Measurements from ENCODE around the gene C6orf136. TPM values are rescaled to one million over a fixed set of nuclear protein-coding genes. Genes with fewer than 3 reads are reported as not detected.

The C6orf136 gene
- total RNA-seq, 1 experiment from 2014 or later: 30.8 TPM

DNA sequence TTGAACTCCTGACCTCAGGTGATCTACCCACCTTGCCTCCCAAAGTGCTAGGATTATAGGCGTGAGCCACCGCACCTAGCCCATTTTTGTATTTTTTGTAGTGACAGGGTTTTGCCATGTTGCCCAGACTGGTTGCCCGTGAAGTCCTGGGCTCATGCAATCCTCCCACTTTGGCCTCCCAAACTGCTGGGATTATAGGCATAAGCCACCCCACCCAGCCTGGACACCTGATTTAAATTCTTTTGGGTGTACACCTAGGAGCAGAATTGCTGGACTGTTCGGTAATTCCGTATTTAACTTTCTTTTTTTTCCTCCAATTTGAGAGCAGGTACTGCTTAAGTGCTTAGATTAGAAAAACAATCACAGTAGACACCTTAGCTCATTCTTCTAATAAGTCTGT is 49.5 kb downstream of the C6orf136 start:
- H3K4me1 ChIP-seq (ENCODE audit: control insufficient read depth, insufficient read depth, low read length): peaks cover 7% of the 10 kb centered on the region; the same call in 1 of the 2 replicates

DNA sequence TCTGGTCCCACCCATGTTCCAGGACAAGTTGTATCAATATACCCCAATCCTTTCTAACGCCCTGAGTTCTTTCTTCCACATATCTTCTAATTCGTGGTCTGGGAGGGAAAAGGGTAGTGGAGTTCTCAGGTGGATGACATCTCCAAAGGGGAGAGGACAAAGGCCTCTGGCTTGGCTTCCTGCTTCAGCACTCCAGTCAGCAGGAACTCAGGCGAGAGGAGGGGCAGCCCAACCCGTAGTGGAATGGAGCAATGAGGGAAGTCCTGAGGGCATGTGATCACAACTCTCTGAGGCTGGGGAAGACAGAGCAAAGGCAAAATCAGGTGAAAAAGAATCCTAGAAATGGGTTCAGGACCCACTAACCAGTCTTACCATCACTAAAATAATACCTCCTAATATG is 53.4 kb downstream of the C6orf136 start:
- no peak overlapping the region for H3K4me3 ChIP-seq (ENCODE audit: low read depth in 2 of 2, low read length in 2 of 2)
- H3K27ac ChIP-seq (ENCODE audit: low read length): no peak overlapping the region
- CTCF ChIA-PET: interaction anchor here (0.9 kb wide), 1 partner anchor 21 kb away, joined by 4 read pairs; no protein-coding TSS in a partner anchor
- H3K36me3 ChIP-seq (ENCODE audit: control insufficient read depth, insufficient read depth, low read length): no peaks in the 10 kb centered on the region
- H3K9me3 ChIP-seq (ENCODE audit: control insufficient read depth, insufficient read depth, low read depth, low read length): no peaks in the 10 kb centered on the region
- no TSS peak for BruUV-seq (replicated peaks)
- no peak for ATAC-seq
- TF ChIP-seq TCF7L2 (IDR thresholded peaks at IDR 0.05; ENCODE audit: low read depth, low read length) (no peak), POLR2AphosphoS5 (IDR thresholded peaks at IDR 0.05; ENCODE audit: low read depth, low read length) (no peak), SIN3A (IDR thresholded peaks at IDR 0.05; ENCODE audit: borderline replicate concordance, insufficient read depth, low read depth, low read length) (no peak)
- TF ChIP-seq, protein P1, sequence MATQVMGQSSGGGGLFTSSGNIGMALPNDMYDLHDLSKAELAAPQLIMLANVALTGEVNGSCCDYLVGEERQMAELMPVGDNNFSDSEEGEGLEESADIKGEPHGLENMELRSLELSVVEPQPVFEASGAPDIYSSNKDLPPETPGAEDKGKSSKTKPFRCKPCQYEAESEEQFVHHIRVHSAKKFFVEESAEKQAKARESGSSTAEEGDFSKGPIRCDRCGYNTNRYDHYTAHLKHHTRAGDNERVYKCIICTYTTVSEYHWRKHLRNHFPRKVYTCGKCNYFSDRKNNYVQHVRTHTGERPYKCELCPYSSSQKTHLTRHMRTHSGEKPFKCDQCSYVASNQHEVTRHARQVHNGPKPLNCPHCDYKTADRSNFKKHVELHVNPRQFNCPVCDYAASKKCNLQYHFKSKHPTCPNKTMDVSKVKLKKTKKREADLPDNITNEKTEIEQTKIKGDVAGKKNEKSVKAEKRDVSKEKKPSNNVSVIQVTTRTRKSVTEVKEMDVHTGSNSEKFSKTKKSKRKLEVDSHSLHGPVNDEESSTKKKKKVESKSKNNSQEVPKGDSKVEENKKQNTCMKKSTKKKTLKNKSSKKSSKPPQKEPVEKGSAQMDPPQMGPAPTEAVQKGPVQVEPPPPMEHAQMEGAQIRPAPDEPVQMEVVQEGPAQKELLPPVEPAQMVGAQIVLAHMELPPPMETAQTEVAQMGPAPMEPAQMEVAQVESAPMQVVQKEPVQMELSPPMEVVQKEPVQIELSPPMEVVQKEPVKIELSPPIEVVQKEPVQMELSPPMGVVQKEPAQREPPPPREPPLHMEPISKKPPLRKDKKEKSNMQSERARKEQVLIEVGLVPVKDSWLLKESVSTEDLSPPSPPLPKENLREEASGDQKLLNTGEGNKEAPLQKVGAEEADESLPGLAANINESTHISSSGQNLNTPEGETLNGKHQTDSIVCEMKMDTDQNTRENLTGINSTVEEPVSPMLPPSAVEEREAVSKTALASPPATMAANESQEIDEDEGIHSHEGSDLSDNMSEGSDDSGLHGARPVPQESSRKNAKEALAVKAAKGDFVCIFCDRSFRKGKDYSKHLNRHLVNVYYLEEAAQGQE (IDR thresholded peaks at IDR 0.05; ENCODE audit: insufficient read depth in 1 of 2, low read depth in 2 of 2, low read length in 1 of 2): no peak
- TF ChIP-seq, protein P2, sequence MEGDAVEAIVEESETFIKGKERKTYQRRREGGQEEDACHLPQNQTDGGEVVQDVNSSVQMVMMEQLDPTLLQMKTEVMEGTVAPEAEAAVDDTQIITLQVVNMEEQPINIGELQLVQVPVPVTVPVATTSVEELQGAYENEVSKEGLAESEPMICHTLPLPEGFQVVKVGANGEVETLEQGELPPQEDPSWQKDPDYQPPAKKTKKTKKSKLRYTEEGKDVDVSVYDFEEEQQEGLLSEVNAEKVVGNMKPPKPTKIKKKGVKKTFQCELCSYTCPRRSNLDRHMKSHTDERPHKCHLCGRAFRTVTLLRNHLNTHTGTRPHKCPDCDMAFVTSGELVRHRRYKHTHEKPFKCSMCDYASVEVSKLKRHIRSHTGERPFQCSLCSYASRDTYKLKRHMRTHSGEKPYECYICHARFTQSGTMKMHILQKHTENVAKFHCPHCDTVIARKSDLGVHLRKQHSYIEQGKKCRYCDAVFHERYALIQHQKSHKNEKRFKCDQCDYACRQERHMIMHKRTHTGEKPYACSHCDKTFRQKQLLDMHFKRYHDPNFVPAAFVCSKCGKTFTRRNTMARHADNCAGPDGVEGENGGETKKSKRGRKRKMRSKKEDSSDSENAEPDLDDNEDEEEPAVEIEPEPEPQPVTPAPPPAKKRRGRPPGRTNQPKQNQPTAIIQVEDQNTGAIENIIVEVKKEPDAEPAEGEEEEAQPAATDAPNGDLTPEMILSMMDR (IDR thresholded peaks at IDR 0.05): no peak
- H3K27me3 ChIP-seq (ENCODE audit: control insufficient read depth, insufficient read depth, low read length): no peaks in the 10 kb centered on the region
- H3K4me1 ChIP-seq (ENCODE audit: control insufficient read depth, insufficient read depth, low read length): no peaks in the 10 kb centered on the region
- intact Hi-C loops (cut with micrococcal nuclease; ENCODE audit: unreplicated experiment): no loop called here
- POLR2A ChIA-PET: no interaction called here
- DNase-seq (ENCODE audit: low read depth, low spot score): no peak
- in situ Hi-C loops (cut with HindIII; ENCODE audit: low pct_unique_long_range_greater_than_20kb, low sequenced_read_pairs): no loop called here

More for the DNA sequence above, 49.5 kb downstream of the C6orf136 start:
- Histone ChIP-seq H3K36me3 (ENCODE audit: control insufficient read depth, insufficient read depth, low read length) (no peaks in the 10 kb centered on the region), H3K9me3 (ENCODE audit: control insufficient read depth, insufficient read depth, low read depth, low read length) (no peaks in the 10 kb centered on the region), H3K4me3 (ENCODE audit: low read depth in 2 of 2, low read length in 2 of 2) (no peak overlapping the region), H3K27ac (ENCODE audit: low read length) (no peak overlapping the region), H3K27me3 (ENCODE audit: control insufficient read depth, insufficient read depth, low read length) (no peaks in the 10 kb centered on the region)
- DNase-seq (ENCODE audit: low read depth, low spot score) (no peak), ATAC-seq (no peak)
- CTCF ChIA-PET: no interaction called here
- intact Hi-C loops (cut with micrococcal nuclease; ENCODE audit: unreplicated experiment): no loop called here
- TF ChIP-seq, protein P2 (IDR thresholded peaks at IDR 0.05): no peak
- no peak for TF ChIP-seq SIN3A (IDR thresholded peaks at IDR 0.05; ENCODE audit: borderline replicate concordance, insufficient read depth, low read depth, low read length)
- no peak for TF ChIP-seq POLR2AphosphoS5 (IDR thresholded peaks at IDR 0.05; ENCODE audit: low read depth, low read length)
- TF ChIP-seq TCF7L2 (IDR thresholded peaks at IDR 0.05; ENCODE audit: low read depth, low read length): no peak
- TF ChIP-seq, protein P1 (IDR thresholded peaks at IDR 0.05; ENCODE audit: insufficient read depth in 1 of 2, low read depth in 2 of 2, low read length in 1 of 2): no peak
- BruUV-seq (replicated peaks): no TSS peak
- POLR2A ChIA-PET: no interaction called here
- in situ Hi-C loops (cut with HindIII; ENCODE audit: low pct_unique_long_range_greater_than_20kb, low sequenced_read_pairs): no loop called here
